ENCODE measurements around the gene MATN3. TPM values are rescaled to one million over a fixed set of nuclear protein-coding genes. Genes with fewer than 3 reads are reported as not detected.

Gene MATN3
- total RNA-seq, 1 donor from 2014 or later, result not detected

GRCh38 chr2:20023688-20024087, 11.2 kb upstream of the MATN3 start:
- ATAC-seq (ENCODE audit: low read depth) (no peak), DNase-seq (no peak)
- H3K4me1 Mint-ChIP-seq, result no peaks in the 10 kb centered on the region
- POLR2A ChIA-PET, result no interaction called here
- H3K4me3 Mint-ChIP-seq, result no peak overlapping the region
- no peak overlapping the region for H3K27ac Mint-ChIP-seq
- no peaks in the 10 kb centered on the region for H3K27me3 Mint-ChIP-seq
- peaks cover 10% of the 10 kb centered on the region for H3K9me3 Mint-ChIP-seq
- intact Hi-C loops (cut with micrococcal nuclease), result no loop called here
- TF ChIP-seq, protein P1, sequence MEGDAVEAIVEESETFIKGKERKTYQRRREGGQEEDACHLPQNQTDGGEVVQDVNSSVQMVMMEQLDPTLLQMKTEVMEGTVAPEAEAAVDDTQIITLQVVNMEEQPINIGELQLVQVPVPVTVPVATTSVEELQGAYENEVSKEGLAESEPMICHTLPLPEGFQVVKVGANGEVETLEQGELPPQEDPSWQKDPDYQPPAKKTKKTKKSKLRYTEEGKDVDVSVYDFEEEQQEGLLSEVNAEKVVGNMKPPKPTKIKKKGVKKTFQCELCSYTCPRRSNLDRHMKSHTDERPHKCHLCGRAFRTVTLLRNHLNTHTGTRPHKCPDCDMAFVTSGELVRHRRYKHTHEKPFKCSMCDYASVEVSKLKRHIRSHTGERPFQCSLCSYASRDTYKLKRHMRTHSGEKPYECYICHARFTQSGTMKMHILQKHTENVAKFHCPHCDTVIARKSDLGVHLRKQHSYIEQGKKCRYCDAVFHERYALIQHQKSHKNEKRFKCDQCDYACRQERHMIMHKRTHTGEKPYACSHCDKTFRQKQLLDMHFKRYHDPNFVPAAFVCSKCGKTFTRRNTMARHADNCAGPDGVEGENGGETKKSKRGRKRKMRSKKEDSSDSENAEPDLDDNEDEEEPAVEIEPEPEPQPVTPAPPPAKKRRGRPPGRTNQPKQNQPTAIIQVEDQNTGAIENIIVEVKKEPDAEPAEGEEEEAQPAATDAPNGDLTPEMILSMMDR (IDR thresholded peaks at IDR 0.05), result no peak
- peaks cover 16% of the 10 kb centered on the region for H3K36me3 Mint-ChIP-seq (ENCODE audit: low read depth)
- CTCF ChIA-PET, result interaction anchor here (1.9 kb wide), 1 partner anchor 8 kb away, joined by 4 read pairs; no protein-coding TSS in a partner anchor

- H3K27ac Mint-ChIP-seq, result no peak overlapping the region
- H3K4me3 Mint-ChIP-seq, result no peak overlapping the region
- DNase-seq (no peak), ATAC-seq (ENCODE audit: low read depth) (no peak)
- TF ChIP-seq, protein P1 (IDR thresholded peaks at IDR 0.05), result no peak
- H3K36me3 Mint-ChIP-seq (ENCODE audit: low read depth), result no peaks in the 10 kb centered on the region
- peaks cover 10% of the 10 kb centered on the region for H3K9me3 Mint-ChIP-seq
- POLR2A ChIA-PET, result no interaction called here
- H3K4me1 Mint-ChIP-seq, result no peaks in the 10 kb centered on the region
- intact Hi-C loops (cut with micrococcal nuclease), result no loop called here
- CTCF ChIA-PET, result interaction anchor here (0.6 kb wide), 1 partner anchor 32 kb away, joined by 4 read pairs; no protein-coding TSS in a partner anchor
- no peaks in the 10 kb centered on the region for H3K27me3 Mint-ChIP-seq
Observed at GRCh38 chr2:20021405-20022009, 9.0 kb upstream of the MATN3 start.

DNA sequence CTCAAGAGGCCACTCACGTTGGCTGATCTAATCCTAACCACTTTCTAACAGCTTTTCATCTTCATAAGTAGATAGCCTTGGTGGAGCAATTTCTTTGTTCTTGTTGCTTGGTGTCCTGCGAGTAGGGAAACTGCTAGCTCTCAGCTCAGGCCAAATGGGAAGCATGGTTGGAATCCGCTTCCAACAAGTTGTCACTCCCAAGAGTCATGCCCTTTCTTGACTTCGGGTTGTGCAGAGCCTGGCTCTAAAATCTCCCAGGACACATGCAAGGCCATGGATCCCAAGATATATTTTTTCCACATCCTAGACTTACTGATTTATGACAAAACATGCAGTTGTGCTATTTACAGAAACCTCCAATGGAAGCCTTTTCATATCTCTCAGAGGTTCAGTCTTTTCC, 7.3 kb upstream of the MATN3 start:
- intact Hi-C loops (cut with micrococcal nuclease), result no loop called here
- TF ChIP-seq, protein P1 (IDR thresholded peaks at IDR 0.05), result no peak

GRCh38 chr2:20018601-20019152, 6.2 kb upstream of the MATN3 start:
- Mint-ChIP-seq H3K27ac (no peak overlapping the region), H3K36me3 (ENCODE audit: low read depth) (no peaks in the 10 kb centered on the region), H3K9me3 (peaks cover 13% of the 10 kb centered on the region), H3K4me1 (no peaks in the 10 kb centered on the region), H3K27me3 (peaks cover 8% of the 10 kb centered on the region), H3K4me3 (no peak overlapping the region)
- POLR2A ChIA-PET, result no interaction called here
- TF ChIP-seq, protein P1 (IDR thresholded peaks at IDR 0.05), result no peak
- ATAC-seq (ENCODE audit: low read depth), result no peak
- intact Hi-C loops (cut with micrococcal nuclease), result no loop called here
- CTCF ChIA-PET, result no interaction called here
- no peak for DNase-seq

More for the DNA sequence above, 7.3 kb upstream of the MATN3 start:
- Mint-ChIP-seq H3K9me3 (peaks cover 10% of the 10 kb centered on the region), H3K36me3 (ENCODE audit: low read depth) (no peaks in the 10 kb centered on the region), H3K27ac (no peak overlapping the region), H3K4me3 (no peak overlapping the region), H3K27me3 (no peaks in the 10 kb centered on the region), H3K4me1 (no peaks in the 10 kb centered on the region)
- ChIA-PET CTCF (no interaction called here), POLR2A (no interaction called here)
- ATAC-seq (ENCODE audit: low read depth), result no peak
- no peak for DNase-seq

DNA sequence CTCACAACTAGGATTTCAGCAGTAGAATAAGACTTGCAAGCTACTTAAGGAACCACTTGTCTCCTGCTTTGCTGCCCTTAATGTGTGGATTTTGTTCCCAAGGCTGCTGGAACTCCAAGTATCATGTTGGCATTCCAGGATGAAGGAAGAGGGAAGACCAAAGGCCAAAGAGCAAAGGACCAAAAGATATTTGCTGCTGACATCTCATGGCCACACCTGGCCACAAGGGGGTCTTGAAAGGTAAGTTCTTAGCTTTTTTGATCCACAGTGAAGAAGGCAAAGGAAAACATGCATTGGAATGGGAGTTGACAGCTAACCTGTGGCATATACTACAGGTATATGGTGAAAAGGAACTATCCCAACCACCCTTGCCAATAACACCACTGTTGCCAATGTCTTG, 3.9 kb upstream of the MATN3 start:
- DNase-seq (no peak), ATAC-seq (ENCODE audit: low read depth) (no peak)
- ChIA-PET CTCF (interaction anchor here (0.9 to 4.1 kb wide), 15 partner anchors 8 to 209 kb away, joined by 3 to 39 read pairs (median 7); partner anchors contain the start of genes LAPTM4A and SDC1), POLR2A (interaction anchor here (1.5 kb wide), 1 partner anchor 36 kb away, joined by 4 read pairs; no protein-coding TSS in a partner anchor)
- Mint-ChIP-seq H3K27me3 (peaks cover 20% of the 10 kb centered on the region), H3K4me3 (no peak overlapping the region), H3K9me3 (peaks cover 7% of the 10 kb centered on the region), H3K36me3 (ENCODE audit: low read depth) (no peaks in the 10 kb centered on the region), H3K4me1 (peaks cover 12% of the 10 kb centered on the region), H3K27ac (no peak overlapping the region)
- TF ChIP-seq, protein P1 (IDR thresholded peaks at IDR 0.05), result no peak
- intact Hi-C loops (cut with micrococcal nuclease), result no loop called here
